BE2C (cell line): ENCODE results near the gene THYN1.

ENCODE experiments used
- DNase-seq: peaks from one replicate; pipeline ENCODE4 v3.0.0-alpha.2; 2020
- H3K27me3 ChIP-seq: fragments of 250-450 bp; sonication (Bioruptor Pico); 2 replicates; pipeline ENCODE4 v1.5.1; 2020; ENCODE audit warnings: mild to moderate bottlenecking
- H3K36me3 ChIP-seq: fragments of 250-450 bp; sonication (Bioruptor Pico); 2 replicates; pipeline ENCODE4 v1.5.1; 2020; ENCODE audit warnings: mild to moderate bottlenecking
- H3K4me1 ChIP-seq: fragments of 250-450 bp; sonication (Bioruptor Pico); 2 replicates; pipeline ENCODE4 v1.5.1; 2020
- H3K4me3 ChIP-seq: 2 replicates; pipeline ENCODE4 v1.5.1; 2011; ENCODE audit warnings: low read depth, low read length
- H3K9me3 ChIP-seq: fragments of 250-450 bp; sonication (Bioruptor Pico); 2 replicates; pipeline ENCODE4 v1.5.1; 2020
- CTCF ChIP-seq: IDR thresholded peaks from 2 replicates; pipeline ENCODE4 v1.5.1; 2012; ENCODE audit warnings: mild to moderate bottlenecking, low read depth, low read length

Gene THYN1

DNA sequence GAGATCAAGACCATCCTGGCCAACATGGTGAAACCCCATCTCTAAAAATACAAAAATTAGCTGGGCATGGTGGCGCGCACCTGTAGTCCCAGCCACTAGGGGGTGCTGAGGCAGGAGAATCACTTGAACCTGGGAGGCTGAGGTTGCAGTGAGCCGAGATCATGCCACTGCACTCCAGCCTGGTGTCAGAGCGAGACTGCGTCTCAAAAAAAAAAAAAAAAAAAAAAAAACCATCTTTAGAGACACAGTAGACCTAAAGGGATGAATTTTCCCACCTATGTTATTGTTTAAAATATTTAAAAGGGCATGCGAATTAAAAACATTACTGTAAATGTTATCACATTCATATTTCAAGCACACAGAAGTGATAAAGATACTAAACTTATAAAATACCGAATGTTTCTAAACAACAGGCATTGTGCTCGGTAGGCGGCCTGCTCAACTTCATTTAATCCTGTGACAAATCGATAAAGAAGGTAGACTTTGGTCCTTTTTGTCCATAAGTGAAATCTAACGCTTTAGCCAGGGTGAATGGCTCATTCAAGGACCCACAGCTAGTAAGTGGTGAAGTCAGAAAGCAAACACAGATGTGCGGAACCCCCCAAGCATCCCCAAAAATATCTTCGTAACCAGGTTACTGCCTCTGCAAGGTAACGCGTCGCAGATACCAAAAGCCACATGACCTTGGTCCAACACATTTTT is 45.5 kb downstream of the THYN1 start:
- Histone ChIP-seq H3K27me3 (no peaks in the 10 kb centered on the region), H3K4me1 (peaks cover 12% of the 10 kb centered on the region), H3K36me3 (peaks cover 90% of the 10 kb centered on the region), H3K9me3 (no peaks in the 10 kb centered on the region), H3K4me3 (no peak overlapping the region)
- DNase-seq, result peak; percentile 71
- TF ChIP-seq CTCF, result peak; percentile 64

GRCh38 chr11:134206185-134206584 is 47.0 kb downstream of the THYN1 start:
- peak; percentile 48 for DNase-seq
- peaks cover 96% of the 10 kb centered on the region for H3K36me3 ChIP-seq
- no peaks in the 10 kb centered on the region for H3K9me3 ChIP-seq
- TF ChIP-seq CTCF, result no peak
- peaks cover 12% of the 10 kb centered on the region for H3K4me1 ChIP-seq
- no peaks in the 10 kb centered on the region for H3K27me3 ChIP-seq
- H3K4me3 ChIP-seq, result no peak overlapping the region

DNA sequence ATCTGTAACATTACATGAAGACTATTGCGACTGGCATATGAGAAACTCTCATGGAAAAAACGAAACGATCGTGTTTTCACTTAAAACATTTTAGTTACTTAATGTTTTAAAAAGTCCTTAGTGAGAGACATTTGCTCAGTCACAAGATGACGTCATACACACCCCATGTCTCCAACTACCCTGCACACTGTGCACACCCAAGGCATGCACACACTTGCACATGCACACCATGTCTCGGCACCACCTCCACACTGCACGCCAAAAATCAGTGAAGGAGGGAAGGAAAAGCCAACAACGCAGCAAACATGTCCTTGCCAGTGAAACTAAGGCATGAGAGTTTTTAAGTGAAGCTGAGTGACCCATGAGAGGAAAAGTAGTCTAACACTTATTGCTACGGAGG is 47.4 kb downstream of the THYN1 start:
- Histone ChIP-seq H3K4me3 (no peak overlapping the region), H3K4me1 (peaks cover 12% of the 10 kb centered on the region), H3K36me3 (peaks cover 96% of the 10 kb centered on the region), H3K9me3 (no peaks in the 10 kb centered on the region), H3K27me3 (no peaks in the 10 kb centered on the region)
- no peak for DNase-seq
- no peak for TF ChIP-seq CTCF

GRCh38 chr11:134202661-134203060 is 50.5 kb downstream of the THYN1 start:
- Histone ChIP-seq H3K4me1 (peaks cover 12% of the 10 kb centered on the region), H3K36me3 (peaks cover 84% of the 10 kb centered on the region), H3K4me3 (no peak overlapping the region), H3K9me3 (no peaks in the 10 kb centered on the region), H3K27me3 (no peaks in the 10 kb centered on the region)
- DNase-seq, result no peak
- TF ChIP-seq CTCF, result no peak

DNA sequence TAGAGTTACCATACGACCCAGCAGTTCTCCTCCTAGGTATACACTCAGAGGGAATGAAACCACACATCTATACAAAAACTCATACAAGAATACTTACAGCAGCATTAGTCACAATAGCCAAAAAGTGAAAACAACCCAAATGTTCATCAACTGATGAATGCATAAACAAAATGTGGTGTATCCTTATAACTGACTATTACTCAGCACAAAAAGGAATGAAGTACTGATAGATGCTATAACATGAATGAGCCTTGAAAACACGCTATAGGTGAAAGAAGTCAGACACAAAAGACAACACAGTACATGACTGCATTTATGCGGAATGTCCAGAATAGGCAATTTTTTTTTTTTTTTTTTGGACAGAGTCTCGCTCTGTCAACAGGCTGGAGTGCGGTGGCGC is 52.5 kb downstream of the THYN1 start:
- peaks cover 79% of the 10 kb centered on the region for H3K36me3 ChIP-seq
- no peaks in the 10 kb centered on the region for H3K27me3 ChIP-seq
- TF ChIP-seq CTCF, result no peak

DNA sequence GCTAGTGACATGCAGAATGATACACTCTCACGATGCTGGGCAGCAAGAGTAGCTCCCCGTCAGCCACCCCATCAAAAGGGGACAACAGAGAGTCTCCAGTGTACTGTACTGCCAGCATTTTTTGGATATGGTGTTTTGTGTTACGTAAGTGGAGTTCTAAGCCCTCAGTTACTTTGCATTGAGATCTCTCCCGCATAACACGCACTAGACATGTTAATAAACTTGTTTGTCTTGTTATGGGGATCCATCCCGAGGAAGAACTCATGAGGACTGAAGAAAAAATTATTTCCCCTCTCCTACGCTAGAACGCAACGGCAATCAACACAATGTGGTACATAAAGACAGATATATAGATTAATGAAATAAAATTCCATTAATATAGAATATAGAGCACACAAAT is 53.6 kb downstream of the THYN1 start:
- TF ChIP-seq CTCF, result no peak
- Histone ChIP-seq H3K9me3 (no peaks in the 10 kb centered on the region), H3K4me1 (no peaks in the 10 kb centered on the region), H3K36me3 (peaks cover 77% of the 10 kb centered on the region), H3K4me3 (no peak overlapping the region), H3K27me3 (no peaks in the 10 kb centered on the region)
- DNase-seq, result no peak

More for the DNA sequence above, 52.5 kb downstream of the THYN1 start:
- Histone ChIP-seq H3K4me1 (no peaks in the 10 kb centered on the region), H3K4me3 (no peak overlapping the region), H3K9me3 (no peaks in the 10 kb centered on the region)
- DNase-seq, result no peak
